ENCODE measurements around the gene ARFGEF2.
A peak's percentile ranks its signal among the peaks of the same experiment; 100 is the strongest.

Gene ARFGEF2

DNA sequence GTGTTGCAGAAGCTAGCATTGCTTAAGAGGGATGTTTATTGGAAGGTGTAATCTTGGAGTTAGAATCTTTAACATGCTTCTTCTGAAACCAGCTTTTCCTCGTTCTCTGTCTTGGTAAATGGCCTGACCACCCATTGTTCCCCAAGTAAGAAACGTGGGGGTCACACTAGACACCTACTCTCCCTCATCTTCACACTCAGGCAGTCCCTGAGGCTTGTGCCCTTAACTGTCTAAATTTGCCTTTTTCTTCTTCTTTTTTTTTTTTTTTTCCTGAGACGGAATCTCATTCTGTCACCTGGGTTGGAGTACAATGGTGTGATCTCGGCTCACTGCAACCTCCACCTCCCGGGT, 16.2 kb upstream of the ARFGEF2 start:
- DNase-seq (ENCODE audit: low spot score in 2 of 2): no peak
- Mint-ChIP-seq H3K9me3 (no peaks in the 10 kb centered on the region), H3K4me1 (peaks cover 13% of the 10 kb centered on the region), H3K27me3 (no peaks in the 10 kb centered on the region), H3K4me3 (no peak overlapping the region), H3K36me3 (ENCODE audit: insufficient read depth) (peaks cover 2% of the 10 kb centered on the region), H3K27ac (ENCODE audit: low read depth) (no peak overlapping the region)
- ATAC-seq (replicated peaks; ENCODE audit: extremely low read depth, poor library complexity, severe bottlenecking): no peak

- peaks cover 2% of the 10 kb centered on the region for H3K36me3 Mint-ChIP-seq (ENCODE audit: insufficient read depth)
- H3K27ac Mint-ChIP-seq (ENCODE audit: low read depth): no peak overlapping the region
- ATAC-seq (replicated peaks; ENCODE audit: extremely low read depth, poor library complexity, severe bottlenecking) (no peak), DNase-seq (ENCODE audit: low spot score in 2 of 2) (no peak)
- peaks cover 4% of the 10 kb centered on the region for H3K27me3 Mint-ChIP-seq
- no peaks in the 10 kb centered on the region for H3K9me3 Mint-ChIP-seq
- no peak overlapping the region for H3K4me3 Mint-ChIP-seq
- H3K4me1 Mint-ChIP-seq: peaks cover 13% of the 10 kb centered on the region
Measured at GRCh38 chr20:48906221-48906877, 15.2 kb upstream of the ARFGEF2 start.

DNA sequence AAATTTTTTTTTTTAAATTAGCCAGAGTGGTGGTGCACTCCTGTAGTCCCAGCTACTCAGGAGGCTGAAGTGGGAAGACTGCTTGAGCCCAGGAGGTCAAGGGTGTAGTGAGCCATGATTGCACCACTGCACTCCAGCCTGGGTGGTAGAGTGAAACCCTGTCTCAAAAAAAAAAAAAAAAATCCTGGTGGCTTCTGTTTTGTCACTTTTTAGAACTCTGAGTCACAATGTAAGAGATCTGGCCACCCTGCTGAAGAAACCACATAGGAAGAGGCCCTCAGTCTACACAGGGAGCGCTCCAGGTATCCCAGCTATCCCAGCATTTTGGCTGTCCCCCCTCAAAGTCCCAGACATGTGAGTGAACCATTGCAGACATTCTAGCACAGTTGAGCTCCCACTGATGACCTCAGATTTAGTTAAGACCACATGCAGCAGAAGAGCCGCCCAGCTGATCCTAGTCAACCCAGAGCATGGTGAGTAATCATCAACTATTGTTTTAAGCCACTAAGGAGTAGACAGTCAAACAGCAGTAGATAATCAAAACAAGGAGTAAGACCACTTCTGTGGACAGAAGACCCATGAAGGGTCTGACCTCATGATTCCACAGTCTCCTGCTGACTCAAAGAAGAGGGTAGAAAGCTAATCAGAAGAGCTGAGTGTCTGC, 12.7 kb upstream of the ARFGEF2 start:
- Mint-ChIP-seq H3K27ac (ENCODE audit: low read depth) (no peak overlapping the region), H3K9me3 (no peaks in the 10 kb centered on the region), H3K36me3 (ENCODE audit: insufficient read depth) (peaks cover 2% of the 10 kb centered on the region), H3K4me3 (no peak overlapping the region), H3K27me3 (peaks cover 13% of the 10 kb centered on the region), H3K4me1 (peaks cover 13% of the 10 kb centered on the region)
- DNase-seq (ENCODE audit: low spot score in 2 of 2) (no peak), ATAC-seq (replicated peaks; ENCODE audit: extremely low read depth, poor library complexity, severe bottlenecking) (no peak)

GRCh38 chr20:48909910-48910309, 11.6 kb upstream of the ARFGEF2 start:
- Mint-ChIP-seq H3K36me3 (ENCODE audit: insufficient read depth) (peaks cover 2% of the 10 kb centered on the region), H3K9me3 (no peaks in the 10 kb centered on the region), H3K27ac (ENCODE audit: low read depth) (no peak overlapping the region), H3K4me1 (peaks cover 5% of the 10 kb centered on the region), H3K27me3 (peaks cover 18% of the 10 kb centered on the region), H3K4me3 (no peak overlapping the region)
- ATAC-seq (replicated peaks; ENCODE audit: extremely low read depth, poor library complexity, severe bottlenecking): no peak
- DNase-seq (ENCODE audit: low spot score in 2 of 2): no peak

GRCh38 chr20:48910347-48910781, 11.1 kb upstream of the ARFGEF2 start:
- peak; percentile 86 for ATAC-seq (replicated peaks; ENCODE audit: extremely low read depth, poor library complexity, severe bottlenecking)
- Mint-ChIP-seq H3K9me3 (no peaks in the 10 kb centered on the region), H3K27me3 (peaks cover 18% of the 10 kb centered on the region), H3K27ac (ENCODE audit: low read depth) (no peak overlapping the region), H3K36me3 (ENCODE audit: insufficient read depth) (peaks cover 2% of the 10 kb centered on the region), H3K4me3 (no peak overlapping the region), H3K4me1 (peaks cover under 1% of the 10 kb centered on the region)
- DNase-seq (ENCODE audit: low spot score in 2 of 2): peak in 1 of 2 donors; percentile 41

- H3K27me3 Mint-ChIP-seq: peaks cover 18% of the 10 kb centered on the region
- H3K27ac Mint-ChIP-seq (ENCODE audit: low read depth): no peak overlapping the region
- H3K9me3 Mint-ChIP-seq: no peaks in the 10 kb centered on the region
- H3K4me1 Mint-ChIP-seq: no peaks in the 10 kb centered on the region
- no peak for DNase-seq (ENCODE audit: low spot score in 2 of 2)
- no peak overlapping the region for H3K4me3 Mint-ChIP-seq
- no peaks in the 10 kb centered on the region for H3K36me3 Mint-ChIP-seq (ENCODE audit: insufficient read depth)
- ATAC-seq (replicated peaks; ENCODE audit: extremely low read depth, poor library complexity, severe bottlenecking): no peak
Measured at GRCh38 chr20:48912065-48912464, 9.4 kb upstream of the ARFGEF2 start.

GRCh38 chr20:48916699-48917098, 4.8 kb upstream of the ARFGEF2 start:
- no peak overlapping the region for H3K27ac Mint-ChIP-seq (ENCODE audit: low read depth)
- H3K9me3 Mint-ChIP-seq: no peaks in the 10 kb centered on the region
- H3K27me3 Mint-ChIP-seq: peaks cover 11% of the 10 kb centered on the region
- H3K4me3 Mint-ChIP-seq: no peak overlapping the region
- DNase-seq (ENCODE audit: low spot score in 2 of 2) (no peak), ATAC-seq (replicated peaks; ENCODE audit: extremely low read depth, poor library complexity, severe bottlenecking) (no peak)
- peaks cover 15% of the 10 kb centered on the region for H3K4me1 Mint-ChIP-seq
- peaks cover 7% of the 10 kb centered on the region for H3K36me3 Mint-ChIP-seq (ENCODE audit: insufficient read depth)

DNA sequence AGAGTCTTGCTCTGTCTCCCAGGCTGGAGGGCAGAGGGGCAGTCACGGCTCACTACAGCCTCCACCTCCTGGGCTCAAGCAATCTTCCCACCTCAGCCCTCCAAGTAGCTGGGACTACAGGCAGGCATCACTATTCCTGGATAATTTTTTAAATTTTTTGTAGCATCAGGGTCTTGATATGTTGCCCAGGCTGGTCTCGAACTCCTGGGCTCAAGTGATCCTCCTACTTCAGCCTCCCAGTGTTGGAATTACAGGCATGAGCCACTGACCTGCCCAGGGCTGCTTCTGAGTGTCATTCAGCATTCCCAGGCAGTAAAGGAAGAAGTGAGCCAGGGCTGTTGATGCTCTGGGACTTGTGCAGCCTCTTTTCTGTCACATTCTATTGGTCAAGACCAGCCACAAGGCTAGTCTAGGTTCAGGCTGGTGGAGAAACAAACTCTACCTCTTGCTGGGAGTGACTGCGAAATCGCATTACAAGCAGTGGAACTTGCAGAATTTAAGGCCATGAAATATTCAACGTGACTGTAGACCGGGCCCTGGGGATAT, 2.1 kb upstream of the ARFGEF2 start:
- Mint-ChIP-seq H3K9me3 (no peaks in the 10 kb centered on the region), H3K4me1 (peaks cover 37% of the 10 kb centered on the region), H3K4me3 (no peak overlapping the region), H3K36me3 (ENCODE audit: insufficient read depth) (peaks cover 14% of the 10 kb centered on the region), H3K27ac (ENCODE audit: low read depth) (no peak overlapping the region), H3K27me3 (no peaks in the 10 kb centered on the region)
- DNase-seq (ENCODE audit: low spot score in 2 of 2): no peak
- ATAC-seq (replicated peaks; ENCODE audit: extremely low read depth, poor library complexity, severe bottlenecking): no peak

- H3K4me1 Mint-ChIP-seq: peaks cover 43% of the 10 kb centered on the region
- H3K27ac Mint-ChIP-seq (ENCODE audit: low read depth): peak overlapping the region; percentile 92
- peak overlapping the region; percentile 86 for H3K4me3 Mint-ChIP-seq
- no peak for ATAC-seq (replicated peaks; ENCODE audit: extremely low read depth, poor library complexity, severe bottlenecking)
- DNase-seq (ENCODE audit: low spot score in 2 of 2): no peak
- H3K9me3 Mint-ChIP-seq: no peaks in the 10 kb centered on the region
- H3K27me3 Mint-ChIP-seq: no peaks in the 10 kb centered on the region
- peaks cover 14% of the 10 kb centered on the region for H3K36me3 Mint-ChIP-seq (ENCODE audit: insufficient read depth)
Measured at GRCh38 chr20:48919882-48920526, 1.5 kb upstream of the ARFGEF2 start.

GRCh38 chr20:48920527-48921167, 864 bp upstream of the ARFGEF2 start:
- H3K4me1 Mint-ChIP-seq: peaks cover 45% of the 10 kb centered on the region
- ATAC-seq (replicated peaks; ENCODE audit: extremely low read depth, poor library complexity, severe bottlenecking): no peak
- DNase-seq (ENCODE audit: low spot score in 2 of 2): no peak
- peaks cover 14% of the 10 kb centered on the region for H3K36me3 Mint-ChIP-seq (ENCODE audit: insufficient read depth)
- H3K27ac Mint-ChIP-seq (ENCODE audit: low read depth): peak overlapping the region; percentile 92
- no peaks in the 10 kb centered on the region for H3K27me3 Mint-ChIP-seq
- H3K9me3 Mint-ChIP-seq: no peaks in the 10 kb centered on the region
- H3K4me3 Mint-ChIP-seq: peak overlapping the region; percentile 86

- no peaks in the 10 kb centered on the region for H3K9me3 Mint-ChIP-seq
- peak overlapping the region; percentile 92 for H3K27ac Mint-ChIP-seq (ENCODE audit: low read depth)
- peak overlapping the region; percentile 86 for H3K4me3 Mint-ChIP-seq
- no peaks in the 10 kb centered on the region for H3K27me3 Mint-ChIP-seq
- DNase-seq (ENCODE audit: low spot score in 2 of 2): no peak
- H3K36me3 Mint-ChIP-seq (ENCODE audit: insufficient read depth): peaks cover 16% of the 10 kb centered on the region
- H3K4me1 Mint-ChIP-seq: peaks cover 51% of the 10 kb centered on the region
- ATAC-seq (replicated peaks; ENCODE audit: extremely low read depth, poor library complexity, severe bottlenecking): peak; percentile 63
Measured at GRCh38 chr20:48921883-48922820, 641 bp downstream of the ARFGEF2 start.
